GM23338 (cell line): ENCODE data around the gene NOLC1. TPM values are rescaled to one million over a fixed set of nuclear protein-coding genes. Genes with fewer than 3 reads are reported as not detected.

Source experiments
- ATAC-seq: fragments of 200-7000 bp; cut with Tn5 transposase; 3 replicates; pipeline ENCODE4 v1.9.1; 2020
- DNase-seq: peaks from one replicate; pipeline ENCODE4 v3.0.0-alpha.2; 2015; ENCODE audit warnings: low spot score
- H2AFZ ChIP-seq: fragments of 200-600 bp; sonication (generic); 2 replicates; pipeline ENCODE4 v1.8.0; 2016; ENCODE audit warnings: antibody characterized with exemption, mild to moderate bottlenecking, moderate library complexity
- H3F3A ChIP-seq: fragments of 200-600 bp; sonication (generic); replicated peaks from 2 replicates; pipeline ENCODE4 v1.8.0; 2017; ENCODE audit warnings: antibody characterized with exemption, mixed run types, low read depth
- H3K27ac ChIP-seq: fragments of 200-600 bp; sonication (generic); 2 replicates; pipeline ENCODE4 v1.6.1; 2016; ENCODE audit warnings: low read depth
- H3K27me3 ChIP-seq: fragments of 200-600 bp; sonication (generic); 2 replicates; pipeline ENCODE4 v1.8.0; 2016; ENCODE audit warnings: mild to moderate bottlenecking, mixed run types, moderate library complexity; ENCODE audit not compliant: insufficient read depth
- H3K36me3 ChIP-seq: fragments of 200-600 bp; sonication (generic); 2 replicates; pipeline ENCODE4 v1.8.0; 2016; ENCODE audit warnings: mild to moderate bottlenecking; ENCODE audit not compliant: insufficient read depth
- H3K4me1 ChIP-seq: fragments of 200-600 bp; sonication (generic); 2 replicates; pipeline ENCODE4 v1.8.0; 2016; ENCODE audit warnings: mild to moderate bottlenecking, moderate library complexity; ENCODE audit not compliant: insufficient read depth
- H3K4me2 ChIP-seq: fragments of 200-600 bp; sonication (generic); 2 replicates; pipeline ENCODE4 v1.7.1; 2017; ENCODE audit warnings: mixed run types
- H3K4me3 ChIP-seq: fragments of 200-600 bp; sonication (generic); 2 replicates; pipeline ENCODE4 v1.6.1; 2016; ENCODE audit warnings: mixed run types
- H3K79me2 ChIP-seq: fragments of 200-600 bp; sonication (generic); replicated peaks from 2 replicates; pipeline ENCODE4 v1.8.0; 2017; ENCODE audit warnings: mild to moderate bottlenecking; ENCODE audit not compliant: insufficient read depth
- H3K9me2 ChIP-seq: fragments of 200-600 bp; sonication (generic); 2 replicates; pipeline ENCODE4 v1.8.0; 2017; ENCODE audit not compliant: insufficient read depth
- H4K20me1 ChIP-seq: fragments of 200-600 bp; sonication (generic); replicated peaks from 2 replicates; pipeline ENCODE4 v1.8.0; 2017; ENCODE audit warnings: mild to moderate bottlenecking; ENCODE audit not compliant: insufficient read depth
- H3K27ac Mint-ChIP-seq: 2 replicates; pipeline ENCODE4 v1.8.0; 2020; ENCODE audit warnings: inconsistent platforms, mild to moderate bottlenecking, moderate library complexity, mixed read lengths
- H3K27me3 Mint-ChIP-seq: 3 replicates; pipeline ENCODE4 v1.8.0; 2022; ENCODE audit warnings: low read depth, mild to moderate bottlenecking, moderate library complexity, mixed read lengths, inconsistent platforms; ENCODE audit not compliant: insufficient read depth, poor library complexity
- H3K36me3 Mint-ChIP-seq: 3 replicates; pipeline ENCODE4 v1.8.0; 2021; ENCODE audit warnings: low read depth, mild to moderate bottlenecking, inconsistent platforms, moderate library complexity, mixed read lengths
- H3K4me1 Mint-ChIP-seq: 3 replicates; pipeline ENCODE4 v1.8.0; 2020; ENCODE audit warnings: mild to moderate bottlenecking, inconsistent platforms, mixed read lengths
- H3K4me3 Mint-ChIP-seq: 3 replicates; pipeline ENCODE4 v1.8.0; 2021; ENCODE audit warnings: moderate library complexity, mild to moderate bottlenecking, inconsistent platforms, mixed read lengths
- H3K9me3 Mint-ChIP-seq: 3 replicates; pipeline ENCODE4 v1.8.0; 2020; ENCODE audit warnings: moderate library complexity, mild to moderate bottlenecking, inconsistent platforms, mixed read lengths
- ETS1 ChIP-seq: IDR thresholded peaks from 2 replicates; pipeline ENCODE4 v1.6.1; 2016; ENCODE audit warnings: antibody characterized with exemption
- POLR2AphosphoS5 ChIP-seq: IDR thresholded peaks from 2 replicates; pipeline ENCODE4 v1.6.1; 2016; ENCODE audit warnings: antibody characterized with exemption, low read depth
- REST ChIP-seq: IDR thresholded peaks from one replicate; pipeline ENCODE4 v1.6.1; 2018; ENCODE audit warnings: antibody characterized with exemption; ENCODE audit not compliant: unreplicated experiment
- ZNF331 ChIP-seq: fragments of 250-450 bp; sonication (Bioruptor Pico); IDR thresholded peaks from 2 replicates; pipeline ENCODE4 v1.5.0; 2020; ENCODE audit warnings: low read depth, mild to moderate bottlenecking, moderate library complexity
- polyA plus RNA-seq: library from polyadenylated mRNA; unstranded; fragments of >200 nt; fragmentation: Nextera tagmentation; extraction: Ambion mirVana; gene quantifications from 2 replicates; pipeline ENCODE4 v1.2.1, GENCODE V29; 2016
- total RNA-seq: library from RNA; depleted of rRNA; stranded (reverse); fragments of >200 nt; shearing (Covaris generic); gene quantifications from 2 replicates; pipeline ENCODE4 v1.2.3, GENCODE V29; 2014

The NOLC1 gene
- total and polyA plus RNA-seq, 2 experiments from 2014 or later = 126 to 178 TPM

- TF ChIP-seq REST (no peak), POLR2AphosphoS5 (peak; percentile 54)
Measured at GRCh38 chr10:102117391-102118159, 34.6 kb upstream of the NOLC1 start (continued).

- peaks cover 56% of the 10 kb centered on the region for H3K4me1 ChIP-seq
- H3K9me2 ChIP-seq = no peaks in the 10 kb centered on the region
- no peak overlapping the region for H2AFZ ChIP-seq
- Mint-ChIP-seq H3K27ac (peak overlapping the region; percentile 93), H3K4me1 (peaks cover 64% of the 10 kb centered on the region), H3K4me3 (peak overlapping the region; percentile 93), H3K9me3 (no peaks in the 10 kb centered on the region; the same call in 2 of the 3 replicates), H3K27me3 (peaks cover 21% of the 10 kb centered on the region), H3K36me3 (peaks cover 3% of the 10 kb centered on the region; the same call in 1 of the 3 replicates)
- H3K79me2 ChIP-seq = peaks cover 54% of the 10 kb centered on the region
- ATAC-seq (no peak), DNase-seq (peak; percentile 49)
- no peaks in the 10 kb centered on the region for H3K36me3 ChIP-seq
- H3K27me3 ChIP-seq = no peaks in the 10 kb centered on the region
- no peaks in the 10 kb centered on the region; the same call in none of the 2 replicates for H4K20me1 ChIP-seq
- H3K4me3 ChIP-seq = peak overlapping the region; percentile 95
- TF ChIP-seq REST = no peak
- TF ChIP-seq ETS1 = no peak
- no peak for TF ChIP-seq ZNF331
- H3F3A ChIP-seq = peaks cover 21% of the 10 kb centered on the region
- H3K4me2 ChIP-seq = peak overlapping the region; percentile 80
- peak overlapping the region; percentile 98 for H3K27ac ChIP-seq
Measured at GRCh38 chr10:102118867-102119266, 33.3 kb upstream of the NOLC1 start.
